Measurements from ENCODE around the gene EML4.
A peak's percentile ranks its signal among the peaks of the same experiment; 100 is the strongest.

EML4 gene

DNA sequence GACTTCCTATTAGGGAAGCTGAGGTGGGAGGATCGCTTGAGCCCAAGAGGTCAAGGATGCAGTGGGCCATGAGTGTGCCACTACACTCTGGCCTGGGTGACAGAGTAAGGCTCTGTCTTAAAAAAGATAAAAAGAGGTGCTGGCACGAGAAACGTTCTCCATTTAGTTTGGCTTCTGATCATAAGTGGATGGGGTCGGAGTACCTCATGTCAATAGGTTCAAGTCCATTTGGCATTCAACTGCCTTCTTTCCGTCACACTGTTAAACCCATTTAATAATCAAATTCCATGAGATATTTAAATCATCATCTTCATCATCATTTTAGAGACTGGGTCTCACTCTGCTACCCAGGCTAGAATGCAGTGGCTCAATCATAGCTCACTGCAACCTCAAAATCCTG, 182.7 kb downstream of the EML4 start:
- in situ Hi-C loops (cut with MboI; ENCODE audit: low sequenced_read_pairs, unreplicated experiment) = loop anchor here (25.0 kb wide), 1 partner anchor 490 kb away; no protein-coding TSS in a partner anchor
- TF ChIP-seq, protein P1, sequence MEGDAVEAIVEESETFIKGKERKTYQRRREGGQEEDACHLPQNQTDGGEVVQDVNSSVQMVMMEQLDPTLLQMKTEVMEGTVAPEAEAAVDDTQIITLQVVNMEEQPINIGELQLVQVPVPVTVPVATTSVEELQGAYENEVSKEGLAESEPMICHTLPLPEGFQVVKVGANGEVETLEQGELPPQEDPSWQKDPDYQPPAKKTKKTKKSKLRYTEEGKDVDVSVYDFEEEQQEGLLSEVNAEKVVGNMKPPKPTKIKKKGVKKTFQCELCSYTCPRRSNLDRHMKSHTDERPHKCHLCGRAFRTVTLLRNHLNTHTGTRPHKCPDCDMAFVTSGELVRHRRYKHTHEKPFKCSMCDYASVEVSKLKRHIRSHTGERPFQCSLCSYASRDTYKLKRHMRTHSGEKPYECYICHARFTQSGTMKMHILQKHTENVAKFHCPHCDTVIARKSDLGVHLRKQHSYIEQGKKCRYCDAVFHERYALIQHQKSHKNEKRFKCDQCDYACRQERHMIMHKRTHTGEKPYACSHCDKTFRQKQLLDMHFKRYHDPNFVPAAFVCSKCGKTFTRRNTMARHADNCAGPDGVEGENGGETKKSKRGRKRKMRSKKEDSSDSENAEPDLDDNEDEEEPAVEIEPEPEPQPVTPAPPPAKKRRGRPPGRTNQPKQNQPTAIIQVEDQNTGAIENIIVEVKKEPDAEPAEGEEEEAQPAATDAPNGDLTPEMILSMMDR (IDR thresholded peaks at IDR 0.05; ENCODE audit: borderline replicate concordance, control extremely low read depth, extremely low read depth, insufficient read depth, missing control alignments) = no peak
- no peak for DNase-seq (ENCODE audit: low spot score)

DNA sequence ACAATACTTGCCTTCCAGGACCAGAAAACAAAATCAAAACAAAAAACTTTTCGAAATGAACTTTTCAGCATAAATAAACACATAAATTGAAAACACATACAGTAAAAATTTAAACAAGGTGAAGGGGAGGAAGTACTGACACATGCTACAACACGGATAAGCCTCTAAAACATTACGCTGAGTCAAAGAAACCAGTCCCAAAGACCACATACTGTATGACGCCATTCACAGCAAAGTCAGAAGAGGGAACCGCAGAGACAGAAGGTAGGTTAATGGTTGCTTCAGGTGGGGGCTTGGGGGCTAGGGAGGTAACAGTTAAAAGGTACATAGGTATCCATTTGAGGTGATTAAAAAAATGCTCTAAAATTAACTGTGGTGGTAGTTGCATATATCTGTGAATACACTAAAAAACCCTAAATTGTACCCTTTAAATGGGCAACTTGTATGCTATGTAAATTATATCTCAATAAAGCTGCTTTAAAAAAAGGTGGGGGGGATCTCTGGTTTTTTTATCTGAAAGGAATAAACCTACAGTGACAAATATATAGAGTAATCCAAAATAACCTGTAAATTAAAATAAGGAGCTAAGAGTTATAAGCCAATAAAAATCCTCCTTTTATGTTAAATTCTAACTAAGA, 184.8 kb downstream of the EML4 start:
- in situ Hi-C loops (cut with MboI; ENCODE audit: low sequenced_read_pairs, unreplicated experiment) = loop anchor here (25.0 kb wide), 1 partner anchor 492 kb away; no protein-coding TSS in a partner anchor
- TF ChIP-seq, protein P1 (IDR thresholded peaks at IDR 0.05; ENCODE audit: borderline replicate concordance, control extremely low read depth, extremely low read depth, insufficient read depth, missing control alignments) = no peak
- no peak for DNase-seq (ENCODE audit: low spot score)

DNA sequence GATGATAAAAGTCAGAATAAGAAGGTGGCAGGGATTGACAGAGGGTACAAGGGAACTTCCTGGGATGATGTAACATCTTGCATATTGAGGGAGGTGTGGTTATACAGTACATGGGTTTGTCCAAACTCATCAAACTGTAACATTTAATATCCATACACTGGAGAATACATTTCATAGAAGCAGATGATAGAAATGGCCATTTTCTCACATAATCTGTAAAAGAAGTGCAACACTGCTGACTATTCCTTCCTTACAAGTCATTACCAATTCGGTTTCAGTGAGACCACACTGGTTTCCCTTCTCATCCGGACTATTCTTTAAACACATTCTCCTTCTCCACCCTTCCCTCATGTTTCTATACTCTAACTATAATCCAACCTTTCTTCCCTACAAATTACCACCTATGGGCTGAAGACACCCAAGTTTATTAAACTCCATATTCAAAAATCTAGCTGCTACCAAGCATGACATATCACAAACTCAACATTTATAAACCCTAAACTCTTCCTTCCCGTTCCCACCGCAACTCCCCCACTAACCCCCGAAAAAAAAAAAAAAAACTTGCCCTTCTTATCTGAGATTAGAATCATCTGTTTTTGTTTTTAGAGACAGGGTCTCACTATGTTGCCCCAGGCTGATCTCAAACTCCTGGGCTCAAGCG, 190.3 kb downstream of the EML4 start:
- in situ Hi-C loops (cut with MboI; ENCODE audit: low sequenced_read_pairs, unreplicated experiment) = loop anchor here (25.0 kb wide), 1 partner anchor 497 kb away; no protein-coding TSS in a partner anchor
- no peak for DNase-seq (ENCODE audit: low spot score)
- TF ChIP-seq, protein P1 (IDR thresholded peaks at IDR 0.05; ENCODE audit: borderline replicate concordance, control extremely low read depth, extremely low read depth, insufficient read depth, missing control alignments) = no peak

DNA sequence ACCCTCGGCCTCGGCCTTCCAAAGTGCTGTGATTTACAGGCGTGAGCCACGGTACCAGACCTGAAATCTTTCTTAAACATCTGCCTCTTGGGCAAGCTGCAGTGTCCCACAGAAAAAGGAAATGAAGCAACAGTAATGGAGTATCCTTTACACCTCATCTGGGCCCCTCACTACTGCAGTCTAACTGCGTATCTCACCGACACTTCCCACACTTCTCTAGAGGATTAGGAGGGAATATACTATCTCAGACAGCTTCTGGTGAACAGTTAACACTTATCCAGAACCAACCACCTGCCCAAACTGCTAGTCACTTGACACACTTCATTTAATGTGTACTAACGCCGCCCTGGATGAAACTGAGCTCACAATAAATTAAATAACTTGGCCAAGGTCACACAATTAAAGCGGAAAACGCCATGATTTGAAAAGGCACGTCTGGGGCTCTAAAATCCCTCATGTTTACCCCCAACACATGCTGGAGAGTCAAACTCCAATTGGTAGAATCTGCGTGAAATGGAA, 190.9 kb downstream of the EML4 start:
- DNase-seq (ENCODE audit: low spot score) = no peak
- in situ Hi-C loops (cut with MboI; ENCODE audit: low sequenced_read_pairs, unreplicated experiment) = loop anchor here (25.0 kb wide), 1 partner anchor 498 kb away; no protein-coding TSS in a partner anchor

DNA sequence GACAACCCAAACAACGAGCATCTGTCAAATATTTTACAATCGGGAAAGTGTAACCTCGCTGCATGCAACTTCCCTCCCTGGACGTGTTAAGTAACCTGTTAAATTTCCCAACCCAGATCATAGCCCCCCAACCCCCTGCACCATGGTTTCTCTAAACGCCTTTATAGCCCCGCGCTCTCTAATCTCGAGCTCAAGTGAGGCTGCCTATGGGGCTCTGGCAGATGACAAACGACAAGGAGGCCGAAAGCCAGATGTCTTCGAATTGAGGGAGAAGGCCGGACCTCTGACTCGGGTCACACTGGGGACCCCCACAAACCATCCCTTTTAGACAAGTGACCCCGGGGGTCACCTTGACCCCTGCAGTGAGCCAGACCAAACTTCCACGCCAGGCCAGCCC, 191.3 kb downstream of the EML4 start:
- DNase-seq (ENCODE audit: low spot score) = no peak
- TF ChIP-seq, protein P1 (IDR thresholded peaks at IDR 0.05; ENCODE audit: borderline replicate concordance, control extremely low read depth, extremely low read depth, insufficient read depth, missing control alignments) = no peak
- in situ Hi-C loops (cut with MboI; ENCODE audit: low sequenced_read_pairs, unreplicated experiment) = loop anchor here (25.0 kb wide), 1 partner anchor 498 kb away; no protein-coding TSS in a partner anchor

More for the DNA sequence above, 190.9 kb downstream of the EML4 start:
- TF ChIP-seq, protein P1 (IDR thresholded peaks at IDR 0.05; ENCODE audit: borderline replicate concordance, control extremely low read depth, extremely low read depth, insufficient read depth, missing control alignments) = no peak

DNA sequence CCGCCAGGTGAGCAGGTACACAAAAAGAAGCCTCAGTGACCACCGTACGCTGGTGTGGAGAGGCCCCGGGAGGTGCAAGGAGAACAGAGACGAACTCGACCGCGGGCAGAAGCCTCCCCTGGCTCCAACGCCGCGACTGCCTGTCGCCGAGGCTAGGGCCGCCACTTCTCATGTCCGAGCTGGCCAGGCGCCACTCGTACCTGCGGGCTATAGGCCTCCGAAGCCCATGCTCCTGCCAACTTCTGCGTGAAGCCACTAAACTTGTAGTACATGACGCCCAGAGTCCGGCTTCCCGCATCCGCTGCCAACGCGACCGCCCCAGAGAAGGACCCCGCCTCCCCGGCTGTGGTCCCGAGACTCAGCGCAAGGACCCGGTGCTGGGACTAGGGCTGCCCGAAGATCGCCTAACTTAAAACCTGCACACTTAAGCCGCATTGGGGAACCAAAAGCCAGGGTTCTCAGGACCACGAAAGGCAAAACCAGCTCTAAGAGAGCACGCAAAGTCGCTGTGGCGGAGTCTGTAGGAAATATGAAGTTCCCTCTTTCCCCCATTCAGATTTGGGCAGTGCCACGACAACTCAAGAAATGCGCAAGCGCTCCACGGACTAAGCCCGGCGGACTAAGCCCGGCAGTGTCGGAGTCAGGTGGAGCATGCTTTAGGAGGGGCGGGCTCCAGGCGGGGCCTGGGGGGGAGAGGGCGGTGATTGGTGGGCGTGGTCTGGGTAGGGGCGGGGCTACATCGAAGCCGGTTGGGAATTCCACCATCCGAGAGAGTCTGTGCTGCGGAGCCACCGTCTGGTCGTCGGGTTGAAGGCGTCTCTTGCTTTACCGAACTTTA, 192.0 kb downstream of the EML4 start, which contains the start of gene COX7A2L:
Gene COX7A2L, minus strand, starts transcription at position 328 of the 838 bp plus-strand sequence. Its CDS starts 56 bp downstream, at position 272.
- TF ChIP-seq, protein P1 (IDR thresholded peaks at IDR 0.05; ENCODE audit: borderline replicate concordance, control extremely low read depth, extremely low read depth, insufficient read depth, missing control alignments) = peak; percentile 34
- in situ Hi-C loops (cut with MboI; ENCODE audit: low sequenced_read_pairs, unreplicated experiment) = loop anchor here (25.0 kb wide), 1 partner anchor 499 kb away; no protein-coding TSS in a partner anchor
- peak; percentile 98 for DNase-seq (ENCODE audit: low spot score)

Measured in GM13976 (cell line).